Measurements from ENCODE around the gene GLRX5.

The GLRX5 gene

GRCh38 chr14:95495538-95496025 lies 39.3 kb upstream of the GLRX5 start:
- Mint-ChIP-seq H3K36me3 (peaks cover 25% of the 10 kb centered on the region), H3K4me3 (peak overlapping the region; percentile 8), H3K27me3 (no peaks in the 10 kb centered on the region), H3K27ac (peak overlapping the region; percentile 91), H3K4me1 (peaks cover 78% of the 10 kb centered on the region), H3K9me3 (no peaks in the 10 kb centered on the region)
- ATAC-seq = peak; percentile 96

- H3K9me3 Mint-ChIP-seq = no peaks in the 10 kb centered on the region
- peaks cover 32% of the 10 kb centered on the region for H3K36me3 Mint-ChIP-seq
- no peaks in the 10 kb centered on the region for H3K27me3 Mint-ChIP-seq
- H3K4me1 Mint-ChIP-seq = peaks cover 78% of the 10 kb centered on the region
- H3K4me3 Mint-ChIP-seq = peak overlapping the region; percentile 22
- H3K27ac Mint-ChIP-seq = peak overlapping the region; percentile 91
- ATAC-seq = peak; percentile 49
These were observed 38.7 kb upstream of the GLRX5 start for GRCh38 chr14:95496111-95496681.

- Mint-ChIP-seq H3K27ac (peak overlapping the region; percentile 91), H3K27me3 (no peaks in the 10 kb centered on the region), H3K9me3 (no peaks in the 10 kb centered on the region), H3K4me3 (peak overlapping the region; percentile 22), H3K4me1 (peaks cover 78% of the 10 kb centered on the region), H3K36me3 (peaks cover 32% of the 10 kb centered on the region)
- no peak for ATAC-seq
These were observed 38.1 kb upstream of the GLRX5 start for GRCh38 chr14:95496690-95497259.

GRCh38 chr14:95497561-95498011 lies 37.3 kb upstream of the GLRX5 start:
- ATAC-seq = no peak
- H3K36me3 Mint-ChIP-seq = peaks cover 28% of the 10 kb centered on the region
- no peaks in the 10 kb centered on the region for H3K27me3 Mint-ChIP-seq
- H3K4me3 Mint-ChIP-seq = no peak overlapping the region
- H3K9me3 Mint-ChIP-seq = no peaks in the 10 kb centered on the region
- peak overlapping the region; percentile 91 for H3K27ac Mint-ChIP-seq
- peaks cover 84% of the 10 kb centered on the region for H3K4me1 Mint-ChIP-seq

GRCh38 chr14:95498622-95499353 lies 36.1 kb upstream of the GLRX5 start:
- H3K4me1 Mint-ChIP-seq = peaks cover 96% of the 10 kb centered on the region
- H3K36me3 Mint-ChIP-seq = peaks cover 30% of the 10 kb centered on the region
- ATAC-seq = no peak
- peak overlapping the region; percentile 71 for H3K27ac Mint-ChIP-seq
- no peaks in the 10 kb centered on the region for H3K9me3 Mint-ChIP-seq
- no peaks in the 10 kb centered on the region for H3K27me3 Mint-ChIP-seq
- no peak overlapping the region for H3K4me3 Mint-ChIP-seq

- Mint-ChIP-seq H3K27me3 (no peaks in the 10 kb centered on the region), H3K27ac (peak overlapping the region; percentile 71), H3K9me3 (no peaks in the 10 kb centered on the region), H3K4me3 (peak overlapping the region; percentile 24), H3K36me3 (peaks cover 28% of the 10 kb centered on the region), H3K4me1 (peaks cover 96% of the 10 kb centered on the region)
- no peak for ATAC-seq
These were observed 35.5 kb upstream of the GLRX5 start for GRCh38 chr14:95499354-95499750.

GRCh38 chr14:95500201-95500681 lies 34.6 kb upstream of the GLRX5 start:
- Mint-ChIP-seq H3K9me3 (no peaks in the 10 kb centered on the region), H3K4me1 (peaks cover 96% of the 10 kb centered on the region), H3K4me3 (no peak overlapping the region), H3K36me3 (peaks cover 30% of the 10 kb centered on the region), H3K27ac (peak overlapping the region; percentile 71), H3K27me3 (no peaks in the 10 kb centered on the region)
- ATAC-seq = no peak

- peaks cover 30% of the 10 kb centered on the region for H3K36me3 Mint-ChIP-seq
- H3K9me3 Mint-ChIP-seq = no peaks in the 10 kb centered on the region
- no peak for ATAC-seq
- peak overlapping the region; percentile 71 for H3K27ac Mint-ChIP-seq
- peaks cover 96% of the 10 kb centered on the region for H3K4me1 Mint-ChIP-seq
- peak overlapping the region; percentile 52 for H3K4me3 Mint-ChIP-seq
- H3K27me3 Mint-ChIP-seq = no peaks in the 10 kb centered on the region
These were observed 34.0 kb upstream of the GLRX5 start for GRCh38 chr14:95500772-95501401.

GRCh38 chr14:95502381-95502950 lies 32.4 kb upstream of the GLRX5 start:
- Mint-ChIP-seq H3K36me3 (peaks cover 40% of the 10 kb centered on the region), H3K4me1 (peaks cover 96% of the 10 kb centered on the region), H3K4me3 (no peak overlapping the region), H3K9me3 (no peaks in the 10 kb centered on the region), H3K27ac (peak overlapping the region; percentile 96), H3K27me3 (no peaks in the 10 kb centered on the region)
- ATAC-seq = no peak

GRCh38 chr14:95503365-95504134 lies 31.3 kb upstream of the GLRX5 start:
- no peaks in the 10 kb centered on the region for H3K27me3 Mint-ChIP-seq
- H3K4me3 Mint-ChIP-seq = no peak overlapping the region
- H3K36me3 Mint-ChIP-seq = peaks cover 44% of the 10 kb centered on the region
- ATAC-seq = peak; percentile 65
- peaks cover 100% of the 10 kb centered on the region for H3K4me1 Mint-ChIP-seq
- H3K9me3 Mint-ChIP-seq = no peaks in the 10 kb centered on the region
- H3K27ac Mint-ChIP-seq = peak overlapping the region; percentile 96

GRCh38 chr14:95504135-95505029 lies 30.5 kb upstream of the GLRX5 start:
- Mint-ChIP-seq H3K4me1 (peaks cover 100% of the 10 kb centered on the region), H3K4me3 (peak overlapping the region; percentile 59), H3K27ac (peak overlapping the region; percentile 96), H3K36me3 (peaks cover 40% of the 10 kb centered on the region), H3K27me3 (no peaks in the 10 kb centered on the region), H3K9me3 (no peaks in the 10 kb centered on the region)
- ATAC-seq = peak; percentile 76

- H3K27me3 Mint-ChIP-seq = no peaks in the 10 kb centered on the region
- H3K9me3 Mint-ChIP-seq = no peaks in the 10 kb centered on the region
- peaks cover 44% of the 10 kb centered on the region for H3K36me3 Mint-ChIP-seq
- peak overlapping the region; percentile 96 for H3K27ac Mint-ChIP-seq
- peaks cover 100% of the 10 kb centered on the region for H3K4me1 Mint-ChIP-seq
- ATAC-seq = peak; percentile 49
- peak overlapping the region; percentile 5 for H3K4me3 Mint-ChIP-seq
These were observed 29.7 kb upstream of the GLRX5 start for GRCh38 chr14:95505030-95505589.

GRCh38 chr14:95507174-95507573 lies 27.7 kb upstream of the GLRX5 start:
- no peaks in the 10 kb centered on the region for H3K9me3 Mint-ChIP-seq
- H3K4me1 Mint-ChIP-seq = peaks cover 96% of the 10 kb centered on the region
- no peak for ATAC-seq
- no peaks in the 10 kb centered on the region for H3K27me3 Mint-ChIP-seq
- H3K27ac Mint-ChIP-seq = peak overlapping the region; percentile 47
- H3K4me3 Mint-ChIP-seq = no peak overlapping the region
- peaks cover 39% of the 10 kb centered on the region for H3K36me3 Mint-ChIP-seq

Data from stimulated activated memory B cell treated with anti-CD40 and anti-IgM and Interleukin-4, amounts not matched to agents 10 μg/mL and 1 μg/mL and 100 μg/mL, for 72 hours (primary cell).